Psoas muscle (tissue), 8 donors: Measurements from ENCODE around the gene CNTF. TPM values are rescaled to one million over a fixed set of nuclear protein-coding genes. Genes with fewer than 3 reads are reported as not detected.
A peak's percentile ranks its signal among the peaks of the same experiment; 100 is the strongest.

Experiments
- ATAC-seq, 4 donors: fragments of 200-7000 bp; cut with Tn5 transposase; one replicate each; pipeline ENCODE4 v1.9.1; 2020; ENCODE audit warnings: moderate library complexity in 3 of 4, mild to moderate bottlenecking in 2 of 4
- DNase-seq, 2 donors: peaks; one replicate each; pipeline ENCODE4 v3.0.0-alpha.2; 2020
- H3K27ac ChIP-seq: fragments of 200-600 bp; one replicate; pipeline ENCODE4 v1.8.0; 2022
- H3K27me3 ChIP-seq, 3 donors: fragments of 200-600 bp in 1 of 3; one replicate each; pipeline versions ENCODE4 v1.6.1 to v1.8.0; 2013 to 2022; ENCODE audit warnings: low read length in 2 of 3, mild to moderate bottlenecking in 2 of 3, moderate library complexity in 1 of 3; ENCODE audit not compliant: insufficient read depth in 3 of 3
- H3K36me3 ChIP-seq, 2 donors: fragments of 200-600 bp in 1 of 2; one replicate each; pipeline versions ENCODE4 v1.6.1 to v1.8.0; 2013 to 2022; ENCODE audit warnings: low read depth in 1 of 2, mild to moderate bottlenecking in 1 of 2, moderate library complexity in 1 of 2; ENCODE audit not compliant: insufficient read depth in 1 of 2
- H3K4me1 ChIP-seq: fragments of 200-600 bp; one replicate; pipeline ENCODE4 v1.8.0; 2022
- H3K4me3 ChIP-seq: fragments of 200-600 bp; one replicate; pipeline ENCODE4 v1.8.0; 2022; ENCODE audit warnings: mild to moderate bottlenecking
- H3K9me3 ChIP-seq: fragments of 200-600 bp; one replicate; pipeline ENCODE4 v1.8.0; 2022
- CTCF ChIP-seq: fragments of 200-600 bp; IDR thresholded peaks from one replicate; pipeline ENCODE4 v1.8.0; 2022; ENCODE audit warnings: antibody characterized with exemption
- WGBS, 3 donors: extraction: QIAGEN DNeasy Blood & Tissue Kit; methylation state at CpG; one replicate each; pipeline versions ENCODE4 v1.1.6 to v1.1.7; 2013; 5-methylcytosine and 5-hydroxymethylcytosine counted together
- intact Hi-C, 2 donors: fragments of 100-400 bp; cut with DNase I; formaldehyde crosslinking; loops; one replicate each; pipeline versions ENCODE4 v1.11.0 to v1.14.2; 2022
- polyA plus RNA-seq, 3 donors: library from polyadenylated mRNA; stranded (reverse); fragments of 200-250 nt; gene quantifications; one replicate each; pipeline ENCODE4 v1.2.3, GENCODE V29; 2013
- total RNA-seq, 4 donors: library from RNA; stranded (reverse); fragmentation: NEBNext Ultra II Directional in 2 of 4; extraction: Animal tissue kit (Norgen Biotek cat#: 25700) in 2 of 4; gene quantifications; one replicate each; pipeline versions ENCODE4 v1.2.1 to v1.2.4, GENCODE V29; 2021 to 2023
- donor health status: healthy with polysubstance abuse.
- donor health status: DM: no; HTN: no; CAD: no; lungs with moderate emphysema.
- donor health status: Bipolar disorder and iron deficiency.
- donor health status: healthy.
- donor health status: DM: yes; HTN: yes; CAD: no.
- donor health status: DM: no; HTN: no; CAD: no.
- donor health status: DM: no; HTN: no; CAD: no.
- donor health status: DM: yes; HTN: yes; CAD: no.

The CNTF gene
- total and polyA plus RNA-seq, 7 donors: 1.1 to 21.2 (median 3.5) TPM

GRCh38 chr11:58617976-58618557 is 4.4 kb upstream of the CNTF start:
- Histone ChIP-seq H3K9me3 (no peaks in the 10 kb centered on the region), H3K27ac (peak overlapping the region; percentile 54), H3K36me3 (peaks cover 18 to 99% of the 10 kb centered on the region in 2 donors), H3K4me3 (no peak overlapping the region), H3K4me1 (peaks cover 22% of the 10 kb centered on the region), H3K27me3 (no peaks in the 10 kb centered on the region)
- intact Hi-C loops: loop anchor here in 1 of 2 donors (5.0 kb wide), 1 partner anchor 36 kb away; no protein-coding TSS in a partner anchor
- TF ChIP-seq CTCF: no peak
- DNase-seq (no peak), ATAC-seq (peak in 2 of 4 donors; percentile 36 to 37)
- 80 to 84% (median 81%) methylated on average over 4 of the region's 4 CpGs for WGBS, 3 donors

GRCh38 chr11:58621586-58622262 is 741 bp upstream of the CNTF start:
- no peaks in the 10 kb centered on the region for H3K9me3 ChIP-seq
- WGBS, 3 donors: 88 to 93% (median 90%) methylated on average over 4 of the region's 4 CpGs
- H3K27me3 ChIP-seq: no peaks in the 10 kb centered on the region
- peaks cover 4 to 87% of the 10 kb centered on the region in 2 donors for H3K36me3 ChIP-seq
- H3K4me3 ChIP-seq: no peak overlapping the region
- DNase-seq (no peak), ATAC-seq (no peak)
- H3K27ac ChIP-seq: no peak overlapping the region
- TF ChIP-seq CTCF: no peak
- intact Hi-C loops: loop anchor here in 1 of 2 donors (1.0 kb wide), 1 partner anchor 11 kb away; no protein-coding TSS in a partner anchor
- H3K4me1 ChIP-seq: peaks cover 10% of the 10 kb centered on the region

- Histone ChIP-seq H3K27me3 (no peaks in the 10 kb centered on the region), H3K9me3 (no peaks in the 10 kb centered on the region), H3K27ac (no peak overlapping the region), H3K4me3 (no peak overlapping the region), H3K36me3 (peaks cover 0 to 55% of the 10 kb centered on the region in 2 donors), H3K4me1 (peaks cover 19% of the 10 kb centered on the region)
- peak in 3 of 4 donors; percentile 30 to 46 (median 36) for ATAC-seq
- DNase-seq: no peak
- no peak for TF ChIP-seq CTCF
- intact Hi-C loops: loop anchor here (5.0 kb wide), 1 partner anchor 48 kb away; the partner anchor contains the start of genes LPXN (in 2 of the 2) and ZFP91 (in 2 of the 2)
- WGBS, 3 donors: 34 to 51% (median 39%) methylated on average over 4 of the region's 4 CpGs
These were observed 2.6 kb downstream of the CNTF start for GRCh38 chr11:58625086-58625485.

- Histone ChIP-seq H3K36me3 (peaks cover 0 to 46% of the 10 kb centered on the region in 2 donors), H3K27ac (no peak overlapping the region), H3K9me3 (no peaks in the 10 kb centered on the region), H3K27me3 (no peaks in the 10 kb centered on the region), H3K4me3 (no peak overlapping the region), H3K4me1 (peaks cover 19% of the 10 kb centered on the region)
- ATAC-seq (peak in 1 of 4 donors; percentile 23), DNase-seq (no peak)
- TF ChIP-seq CTCF: no peak
- intact Hi-C loops: loop anchor here (5.0 kb wide), 1 partner anchor 49 kb away; the partner anchor contains the start of genes LPXN (in 2 of the 2) and ZFP91 (in 2 of the 2)
- WGBS, 3 donors: 80 to 95% (median 82%) methylated on average over 4 of the region's 4 CpGs
These were observed 3.5 kb downstream of the CNTF start for GRCh38 chr11:58625826-58626460.
